Calu3 (cell line): ENCODE data around the gene LHFPL3. TPM values are rescaled to one million over a fixed set of nuclear protein-coding genes. Genes with fewer than 3 reads are reported as not detected.

Experiments
- BruUV-seq: library from RNA; stranded (reverse); fragments of 400-500 nt; replicated peaks from 2 replicates; lab custom pipeline; 2021; lab: Mats Ljungman, UMichigan
- CTCF ChIA-PET: fragments of 300-600 bp; sonication (Branson Sonifier 250); formaldehyde crosslinking; loops from one replicate; lab custom pipeline; 2022; ENCODE audit warnings: antibody characterized with exemption; lab: Charles Lee
- DNase-seq: peaks from one replicate; pipeline ENCODE4 v3.0.0; 2022
- H3K27ac Mint-ChIP-seq: one replicate; pipeline ENCODE4 v1.8.0; 2022; ENCODE audit warnings: mixed read lengths; ENCODE audit not compliant: unreplicated experiment
- H3K27me3 Mint-ChIP-seq: one replicate; pipeline ENCODE4 v1.8.0; 2022; ENCODE audit warnings: mixed read lengths; ENCODE audit not compliant: unreplicated experiment
- H3K36me3 Mint-ChIP-seq: one replicate; pipeline ENCODE4 v1.8.0; 2022; ENCODE audit warnings: mild to moderate bottlenecking, moderate library complexity, mixed read lengths; ENCODE audit not compliant: insufficient read depth, unreplicated experiment
- H3K4me1 Mint-ChIP-seq: one replicate; pipeline ENCODE4 v1.8.0; 2022; ENCODE audit warnings: mild to moderate bottlenecking, low read depth, mixed read lengths; ENCODE audit not compliant: unreplicated experiment
- H3K4me3 Mint-ChIP-seq: one replicate; pipeline ENCODE4 v1.8.0; 2022; ENCODE audit warnings: mild to moderate bottlenecking, low read depth, moderate library complexity, mixed read lengths; ENCODE audit not compliant: unreplicated experiment
- H3K9me3 Mint-ChIP-seq: one replicate; pipeline ENCODE4 v1.8.0; 2022; ENCODE audit warnings: low read depth, mixed read lengths; ENCODE audit not compliant: unreplicated experiment
- CTCF ChIP-seq: fragments of 200-600 bp; IDR thresholded peaks from one replicate; pipeline ENCODE4 v1.8.0; 2022; ENCODE audit warnings: antibody characterized with exemption; ENCODE audit not compliant: unreplicated experiment
- intact Hi-C: fragments of 100-400 bp; cut with micrococcal nuclease; formaldehyde crosslinking; loops from one replicate; pipeline ENCODE4 v1.10.0; 2022; ENCODE audit not compliant: unreplicated experiment
- total RNA-seq: library from RNA; stranded (reverse); gene quantifications from 2 replicates; pipeline ENCODE4 v1.2.3, GENCODE V29; 2022

Gene LHFPL3
- total RNA-seq, 1 experiment from 2014 or later, result not detected

- no TSS peak for BruUV-seq
- Mint-ChIP-seq H3K27ac (no peak overlapping the region), H3K4me3 (no peak overlapping the region), H3K36me3 (no peaks in the 10 kb centered on the region), H3K9me3 (no peaks in the 10 kb centered on the region), H3K4me1 (no peaks in the 10 kb centered on the region), H3K27me3 (peaks cover 27% of the 10 kb centered on the region)
- TF ChIP-seq CTCF, result no peak
- CTCF ChIA-PET, result no interaction called here
- no peak for DNase-seq
- intact Hi-C loops, result no loop called here
These were observed 158.5 kb downstream of the LHFPL3 start for GRCh38 chr7:104486931-104487330.

GRCh38 chr7:104487642-104488041 lies 159.2 kb downstream of the LHFPL3 start:
- CTCF ChIA-PET, result no interaction called here
- BruUV-seq, result no TSS peak

GRCh38 chr7:104497379-104497967 lies 169.1 kb downstream of the LHFPL3 start:
- intact Hi-C loops, result no loop called here
- CTCF ChIA-PET, result no interaction called here
- Mint-ChIP-seq H3K4me3 (no peak overlapping the region), H3K36me3 (no peaks in the 10 kb centered on the region), H3K4me1 (no peaks in the 10 kb centered on the region), H3K27ac (no peak overlapping the region), H3K9me3 (no peaks in the 10 kb centered on the region), H3K27me3 (peaks cover 42% of the 10 kb centered on the region)
- BruUV-seq, result no TSS peak
- DNase-seq, result no peak
- TF ChIP-seq CTCF, result no peak

More at GRCh38 chr7:104487642-104488041, 159.2 kb downstream of the LHFPL3 start:
- Mint-ChIP-seq H3K9me3 (no peaks in the 10 kb centered on the region), H3K4me3 (no peak overlapping the region), H3K36me3 (no peaks in the 10 kb centered on the region), H3K4me1 (no peaks in the 10 kb centered on the region), H3K27ac (no peak overlapping the region), H3K27me3 (peaks cover 30% of the 10 kb centered on the region)
- DNase-seq, result no peak
- intact Hi-C loops, result no loop called here
- TF ChIP-seq CTCF, result no peak

- H3K4me3 Mint-ChIP-seq, result no peak overlapping the region
- no peak for TF ChIP-seq CTCF
- DNase-seq, result no peak
- no peaks in the 10 kb centered on the region for H3K4me1 Mint-ChIP-seq
- intact Hi-C loops, result no loop called here
- H3K9me3 Mint-ChIP-seq, result no peaks in the 10 kb centered on the region
- H3K27me3 Mint-ChIP-seq, result peaks cover 17% of the 10 kb centered on the region
- H3K36me3 Mint-ChIP-seq, result no peaks in the 10 kb centered on the region
- no TSS peak for BruUV-seq
- no peak overlapping the region for H3K27ac Mint-ChIP-seq
- CTCF ChIA-PET, result no interaction called here
These were observed 171.6 kb downstream of the LHFPL3 start for GRCh38 chr7:104499975-104500374.
